ENCODE results near the gene COX14.

Gene COX14

DNA sequence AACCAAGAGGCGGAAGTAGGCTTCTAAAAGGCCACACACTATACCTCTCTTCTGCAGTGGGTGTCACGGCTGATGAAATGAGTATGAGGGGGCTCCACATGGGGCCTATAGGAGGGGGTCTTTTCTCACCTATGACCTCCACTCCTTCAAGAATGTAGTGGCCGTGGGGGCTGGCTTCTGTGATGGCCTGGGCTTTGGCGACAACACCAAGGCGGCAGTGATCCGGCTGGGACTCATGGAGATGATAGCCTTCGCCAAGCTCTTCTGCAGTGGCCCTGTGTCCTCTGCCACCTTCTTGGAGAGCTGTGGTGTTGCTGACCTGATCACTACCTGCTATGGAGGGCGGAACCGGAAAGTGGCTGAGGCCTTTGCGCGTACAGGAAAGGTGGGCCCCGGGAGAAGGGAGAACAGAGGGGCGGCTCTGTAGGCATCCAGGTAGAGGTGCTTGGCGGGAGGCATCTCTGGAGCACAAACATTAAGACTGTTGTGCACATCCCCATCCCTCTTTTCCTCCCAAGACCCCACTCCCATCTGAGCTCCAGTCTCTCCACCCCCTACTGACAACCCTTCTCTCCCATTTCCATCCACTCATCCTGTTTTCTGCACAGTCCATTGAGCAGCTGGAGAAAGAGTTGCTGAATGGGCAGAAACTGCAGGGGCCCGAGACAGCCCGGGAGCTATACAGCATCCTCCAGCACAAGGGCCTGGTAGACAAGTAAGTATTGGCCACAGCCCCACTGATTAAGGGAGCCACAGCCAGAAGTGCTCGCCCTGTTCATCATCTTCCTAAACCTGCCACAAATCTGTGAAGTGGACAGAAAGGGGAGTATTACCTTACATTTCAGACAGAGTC lies 4.4 kb upstream of the COX14 start:
- DNase-seq (ENCODE audit: low read depth): no peak
- TF ChIP-seq, protein P1, sequence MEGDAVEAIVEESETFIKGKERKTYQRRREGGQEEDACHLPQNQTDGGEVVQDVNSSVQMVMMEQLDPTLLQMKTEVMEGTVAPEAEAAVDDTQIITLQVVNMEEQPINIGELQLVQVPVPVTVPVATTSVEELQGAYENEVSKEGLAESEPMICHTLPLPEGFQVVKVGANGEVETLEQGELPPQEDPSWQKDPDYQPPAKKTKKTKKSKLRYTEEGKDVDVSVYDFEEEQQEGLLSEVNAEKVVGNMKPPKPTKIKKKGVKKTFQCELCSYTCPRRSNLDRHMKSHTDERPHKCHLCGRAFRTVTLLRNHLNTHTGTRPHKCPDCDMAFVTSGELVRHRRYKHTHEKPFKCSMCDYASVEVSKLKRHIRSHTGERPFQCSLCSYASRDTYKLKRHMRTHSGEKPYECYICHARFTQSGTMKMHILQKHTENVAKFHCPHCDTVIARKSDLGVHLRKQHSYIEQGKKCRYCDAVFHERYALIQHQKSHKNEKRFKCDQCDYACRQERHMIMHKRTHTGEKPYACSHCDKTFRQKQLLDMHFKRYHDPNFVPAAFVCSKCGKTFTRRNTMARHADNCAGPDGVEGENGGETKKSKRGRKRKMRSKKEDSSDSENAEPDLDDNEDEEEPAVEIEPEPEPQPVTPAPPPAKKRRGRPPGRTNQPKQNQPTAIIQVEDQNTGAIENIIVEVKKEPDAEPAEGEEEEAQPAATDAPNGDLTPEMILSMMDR (IDR thresholded peaks at IDR 0.05; ENCODE audit: low read depth, low read length, missing control alignments): no peak

DNA sequence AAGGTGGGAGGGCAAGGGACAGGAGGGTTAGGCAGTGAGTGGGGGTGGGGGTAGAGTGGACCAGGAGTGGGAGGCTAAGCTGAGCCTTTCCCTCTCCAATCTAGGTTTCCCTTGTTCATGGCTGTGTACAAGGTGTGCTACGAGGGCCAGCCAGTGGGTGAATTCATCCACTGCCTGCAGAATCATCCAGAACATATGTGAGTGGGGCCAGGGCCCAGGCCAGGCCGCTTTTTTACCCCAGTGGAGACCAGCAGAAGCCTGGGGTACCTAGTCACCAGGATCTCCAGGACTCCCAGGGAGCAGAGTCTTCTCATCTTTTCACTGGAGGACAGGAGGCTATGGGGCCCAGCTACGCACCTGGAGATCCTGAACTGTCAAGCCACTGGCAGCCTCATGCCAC lies 2.7 kb upstream of the COX14 start:
- DNase-seq (ENCODE audit: low read depth): no peak
- H3K4me3 ChIP-seq (ENCODE audit: low read depth, low read length): no peak overlapping the region
- TF ChIP-seq, protein P1 (IDR thresholded peaks at IDR 0.05; ENCODE audit: low read depth, low read length, missing control alignments): no peak

More for the DNA sequence above, 4.4 kb upstream of the COX14 start:
- no peak overlapping the region for H3K4me3 ChIP-seq (ENCODE audit: low read depth, low read length)

DNA sequence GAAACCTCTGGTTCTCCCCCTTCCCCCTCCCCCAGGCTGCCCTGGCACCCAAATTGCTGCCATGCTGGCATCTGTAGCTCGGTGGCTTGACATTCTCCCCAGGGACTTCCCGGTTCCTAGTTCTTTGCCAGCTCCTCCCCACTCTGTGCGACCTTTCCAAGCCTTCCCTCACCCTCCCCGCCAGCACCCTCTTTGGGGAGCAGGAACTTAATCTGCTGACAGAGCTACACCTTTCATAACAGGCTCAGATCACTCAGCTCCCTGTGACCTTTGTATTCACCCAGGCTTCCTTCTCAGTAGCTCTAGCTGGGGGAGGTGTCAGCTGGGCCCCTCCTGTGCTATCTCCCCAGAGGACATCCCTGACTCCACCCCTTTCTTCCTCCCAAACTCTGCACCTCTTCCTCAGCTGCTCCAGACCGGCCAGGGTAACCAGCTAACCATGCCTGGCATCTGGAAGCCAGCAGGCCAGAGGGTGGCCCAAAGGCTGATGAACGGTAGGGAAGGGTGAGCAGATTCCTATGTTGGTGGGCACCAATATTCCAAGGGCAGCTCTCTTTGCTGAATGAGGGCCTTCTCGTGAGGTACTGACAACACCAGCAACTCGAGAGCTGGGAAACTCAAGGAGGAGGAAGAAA lies 1.8 kb upstream of the COX14 start:
- no peak for DNase-seq (ENCODE audit: low read depth)
- H3K4me3 ChIP-seq (ENCODE audit: low read depth, low read length): peak overlapping the region; percentile 37
- TF ChIP-seq, protein P1 (IDR thresholded peaks at IDR 0.05; ENCODE audit: low read depth, low read length, missing control alignments): peak; percentile 2

DNA sequence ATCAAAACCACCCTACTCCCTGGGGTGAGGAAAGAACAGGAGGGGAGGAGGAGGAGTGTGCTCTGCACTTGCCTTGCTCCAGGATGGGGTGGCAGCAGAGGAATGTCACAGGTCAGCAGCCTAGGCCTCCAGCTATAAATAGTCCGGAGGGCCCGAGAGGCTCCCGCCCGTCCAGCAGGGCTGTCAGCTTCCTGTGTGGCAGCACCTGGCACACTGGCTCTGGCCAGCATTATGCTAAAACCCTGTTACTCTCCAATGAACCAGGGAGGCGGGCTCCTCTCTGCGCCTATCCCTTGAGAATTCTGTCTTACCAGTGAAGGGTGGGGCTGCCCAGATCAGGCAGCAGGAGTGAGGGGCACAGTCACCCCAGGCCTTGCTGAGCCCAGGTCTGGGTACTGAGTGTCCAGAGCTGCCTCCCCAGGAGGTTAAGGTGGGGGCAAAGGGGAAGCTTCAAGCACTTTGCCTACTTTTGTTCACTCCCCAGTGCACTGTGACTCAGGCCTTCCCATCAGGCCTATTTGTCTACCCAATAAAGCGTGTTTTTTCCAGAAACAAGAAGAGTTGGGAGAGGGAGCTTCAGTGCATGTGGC lies 1.2 kb upstream of the COX14 start:
- TF ChIP-seq, protein P1 (IDR thresholded peaks at IDR 0.05; ENCODE audit: low read depth, low read length, missing control alignments): no peak
- peak overlapping the region; percentile 37 for H3K4me3 ChIP-seq (ENCODE audit: low read depth, low read length)
- no peak for DNase-seq (ENCODE audit: low read depth)

DNA sequence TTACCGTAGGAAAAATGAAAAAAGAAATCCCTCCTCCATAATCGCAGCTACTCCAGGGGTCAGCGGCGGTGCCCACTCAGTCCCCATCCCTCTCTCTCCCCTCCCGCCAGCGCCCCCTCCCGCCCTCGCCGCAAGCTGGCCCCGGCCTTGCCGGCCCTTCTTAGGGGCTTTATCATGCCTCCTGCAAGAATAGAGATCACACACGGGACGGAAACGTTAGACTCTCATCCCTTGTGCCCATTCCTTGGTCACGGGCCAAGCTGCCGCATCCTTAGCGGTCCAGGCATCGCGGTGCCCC lies 692 bp upstream of the COX14 start:
- TF ChIP-seq, protein P1 (IDR thresholded peaks at IDR 0.05; ENCODE audit: low read depth, low read length, missing control alignments): no peak
- DNase-seq (ENCODE audit: low read depth): no peak
- H3K4me3 ChIP-seq (ENCODE audit: low read depth, low read length): peak overlapping the region; percentile 37

DNA sequence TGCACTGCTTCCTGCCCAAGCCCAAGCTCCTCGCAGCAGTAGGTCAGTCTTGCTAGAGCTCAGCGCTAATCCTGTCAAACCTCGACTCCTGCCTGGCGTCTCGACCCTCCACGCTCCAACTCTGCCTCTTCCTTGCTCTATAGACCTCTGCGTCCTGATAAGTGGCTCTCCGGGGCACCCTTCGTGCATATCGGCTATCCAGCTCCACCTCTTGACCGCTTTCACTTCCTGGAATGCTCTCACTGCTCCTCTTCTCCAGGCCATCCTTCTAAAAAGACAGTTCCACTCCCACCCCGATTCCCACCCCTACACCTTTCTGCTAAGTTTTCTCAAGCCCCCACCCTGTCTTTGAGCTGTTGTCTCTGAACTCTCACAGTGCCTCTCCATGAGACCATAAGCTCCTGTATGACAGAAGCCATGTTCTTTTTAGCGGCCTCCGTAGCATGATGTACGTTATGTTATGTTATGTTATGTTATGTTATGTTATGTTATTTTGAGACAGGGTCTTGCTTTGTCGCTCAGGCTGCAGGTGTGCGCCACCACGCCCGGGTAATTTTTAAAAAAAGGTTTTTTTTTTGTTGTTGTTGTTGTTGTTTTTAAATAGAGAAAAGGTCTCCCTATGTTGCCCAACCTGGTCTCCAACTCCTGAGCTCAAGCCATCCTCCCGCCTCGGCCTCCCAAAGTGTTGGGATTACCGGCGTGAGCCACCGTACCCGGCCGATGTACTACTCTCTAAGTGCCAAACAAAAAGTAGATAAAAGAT lies 601 bp downstream of the COX14 start:
- DNase-seq (ENCODE audit: low read depth): no peak
- H3K4me3 ChIP-seq (ENCODE audit: low read depth, low read length): peak overlapping the region; percentile 76
- TF ChIP-seq, protein P1 (IDR thresholded peaks at IDR 0.05; ENCODE audit: low read depth, low read length, missing control alignments): no peak
